ENCODE measurements around the gene GLYR1. TPM values are rescaled to one million over a fixed set of nuclear protein-coding genes. Genes with fewer than 3 reads are reported as not detected.

Gene GLYR1
- total RNA-seq, 1 donor from 2014 or later = 42.7 TPM

DNA sequence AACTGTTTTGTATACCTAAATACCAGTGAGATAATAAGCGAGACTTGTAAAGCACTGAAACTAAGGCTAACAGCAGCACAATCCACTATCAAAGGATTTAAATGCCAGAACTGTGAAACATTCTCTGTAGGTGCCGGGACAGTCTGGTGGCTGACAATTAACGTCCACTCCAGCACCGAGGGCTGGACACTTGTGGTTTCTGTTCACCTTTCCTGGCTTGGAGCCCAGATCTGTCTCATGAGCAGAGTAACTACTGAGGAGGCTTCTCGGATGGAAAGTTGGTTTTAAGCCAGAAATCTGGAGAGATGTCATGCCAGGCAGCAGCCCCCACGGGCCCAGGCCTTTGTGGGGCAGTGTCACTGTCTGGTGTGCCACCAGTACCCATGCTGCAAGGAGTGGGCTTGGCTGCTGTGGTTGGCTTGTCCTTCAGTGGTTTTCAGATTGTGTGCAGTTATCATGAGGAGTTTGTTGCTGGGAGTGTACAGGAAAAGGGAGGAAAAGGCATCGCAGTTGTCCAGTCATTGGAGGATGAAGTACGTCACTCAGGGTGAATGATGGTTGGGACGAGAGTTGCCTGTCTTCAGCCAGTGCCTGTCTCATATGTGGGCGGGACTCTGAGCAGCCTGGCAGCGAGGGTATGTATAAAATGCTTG lies 35.7 kb upstream of the GLYR1 start:
- no peak overlapping the region for H3K4me3 ChIP-seq (ENCODE audit: low read depth, low read length)
- no peaks in the 10 kb centered on the region for H3K27me3 ChIP-seq (ENCODE audit: control insufficient read depth, insufficient read depth, low read length)
- H3K36me3 ChIP-seq (ENCODE audit: control insufficient read depth, insufficient read depth, low read length) = peaks cover 11% of the 10 kb centered on the region
- TF ChIP-seq, protein P1, sequence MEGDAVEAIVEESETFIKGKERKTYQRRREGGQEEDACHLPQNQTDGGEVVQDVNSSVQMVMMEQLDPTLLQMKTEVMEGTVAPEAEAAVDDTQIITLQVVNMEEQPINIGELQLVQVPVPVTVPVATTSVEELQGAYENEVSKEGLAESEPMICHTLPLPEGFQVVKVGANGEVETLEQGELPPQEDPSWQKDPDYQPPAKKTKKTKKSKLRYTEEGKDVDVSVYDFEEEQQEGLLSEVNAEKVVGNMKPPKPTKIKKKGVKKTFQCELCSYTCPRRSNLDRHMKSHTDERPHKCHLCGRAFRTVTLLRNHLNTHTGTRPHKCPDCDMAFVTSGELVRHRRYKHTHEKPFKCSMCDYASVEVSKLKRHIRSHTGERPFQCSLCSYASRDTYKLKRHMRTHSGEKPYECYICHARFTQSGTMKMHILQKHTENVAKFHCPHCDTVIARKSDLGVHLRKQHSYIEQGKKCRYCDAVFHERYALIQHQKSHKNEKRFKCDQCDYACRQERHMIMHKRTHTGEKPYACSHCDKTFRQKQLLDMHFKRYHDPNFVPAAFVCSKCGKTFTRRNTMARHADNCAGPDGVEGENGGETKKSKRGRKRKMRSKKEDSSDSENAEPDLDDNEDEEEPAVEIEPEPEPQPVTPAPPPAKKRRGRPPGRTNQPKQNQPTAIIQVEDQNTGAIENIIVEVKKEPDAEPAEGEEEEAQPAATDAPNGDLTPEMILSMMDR (IDR thresholded peaks at IDR 0.05; ENCODE audit: insufficient read depth, low read length, poor library complexity, severe bottlenecking) = no peak
- peak; percentile 80 for DNase-seq (ENCODE audit: low read depth)

DNA sequence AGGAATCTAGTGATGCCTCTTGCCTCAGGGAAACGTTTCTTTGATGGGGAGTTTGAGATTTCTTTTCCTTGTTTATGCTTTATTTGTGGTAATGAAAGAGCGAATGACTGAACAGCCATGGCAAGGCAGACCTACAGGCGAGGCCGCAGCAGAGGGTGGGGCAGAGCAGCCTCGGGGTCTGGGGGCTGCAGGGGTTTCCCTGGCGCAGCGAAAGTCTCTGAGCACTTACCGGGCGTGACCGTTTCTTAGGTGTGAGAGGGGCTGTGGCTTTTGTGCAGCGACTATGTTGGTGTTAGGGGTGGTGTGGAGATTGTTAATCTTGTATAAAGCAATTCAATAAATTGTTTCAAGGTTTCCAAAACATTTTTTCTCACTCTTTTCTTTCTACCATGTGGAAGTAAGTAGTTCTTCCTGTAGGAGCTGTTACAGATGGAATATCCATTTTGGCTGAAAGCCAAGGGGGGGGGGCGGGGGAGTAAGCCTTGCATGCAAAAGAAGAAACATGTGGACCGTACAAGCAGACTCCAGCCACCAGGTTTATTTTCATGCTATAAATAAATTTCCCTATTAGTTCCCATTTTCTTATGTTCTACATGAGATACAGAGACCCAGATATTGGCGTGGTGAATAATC lies 35.0 kb upstream of the GLYR1 start:
- TF ChIP-seq, protein P1 (IDR thresholded peaks at IDR 0.05; ENCODE audit: insufficient read depth, low read length, poor library complexity, severe bottlenecking) = no peak
- peaks cover 11% of the 10 kb centered on the region for H3K36me3 ChIP-seq (ENCODE audit: control insufficient read depth, insufficient read depth, low read length)

DNA sequence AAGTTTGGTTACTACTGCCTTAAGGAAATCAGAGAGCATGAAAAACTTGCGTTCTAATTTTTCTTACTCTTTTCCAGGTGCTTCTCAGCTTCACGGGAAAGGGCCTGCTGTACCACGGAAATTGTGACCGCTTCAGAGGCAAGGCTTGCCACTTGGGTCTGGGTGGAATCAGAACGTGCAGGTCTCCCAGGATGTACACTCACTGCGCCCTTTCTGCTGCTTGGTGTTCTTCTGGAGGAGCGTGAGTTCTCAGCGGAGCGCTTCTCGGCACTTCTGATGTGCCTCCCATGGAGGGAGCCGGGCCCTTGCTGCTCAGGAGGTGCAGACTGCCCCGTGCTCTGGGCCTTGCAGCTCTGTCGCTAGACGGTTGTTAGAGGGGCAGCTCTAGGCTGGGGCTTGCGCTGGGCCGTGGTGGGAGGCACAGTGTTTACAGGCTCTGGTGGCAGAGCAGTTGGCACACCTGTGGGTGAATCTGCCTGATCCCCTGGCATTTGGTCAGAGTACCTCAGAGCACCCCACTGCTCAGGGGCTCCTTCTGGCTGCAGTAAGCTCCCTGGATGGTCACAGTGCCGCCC lies 33.0 kb upstream of the GLYR1 start:
- DNase-seq (ENCODE audit: low read depth) = no peak
- H3K4me3 ChIP-seq (ENCODE audit: low read depth, low read length) = no peak overlapping the region
- peaks cover 12% of the 10 kb centered on the region for H3K36me3 ChIP-seq (ENCODE audit: control insufficient read depth, insufficient read depth, low read length)
- no peaks in the 10 kb centered on the region for H3K27me3 ChIP-seq (ENCODE audit: control insufficient read depth, insufficient read depth, low read length)
- TF ChIP-seq, protein P1 (IDR thresholded peaks at IDR 0.05; ENCODE audit: insufficient read depth, low read length, poor library complexity, severe bottlenecking) = no peak

More for the DNA sequence above, 35.0 kb upstream of the GLYR1 start:
- Histone ChIP-seq H3K4me3 (ENCODE audit: low read depth, low read length) (no peak overlapping the region), H3K27me3 (ENCODE audit: control insufficient read depth, insufficient read depth, low read length) (no peaks in the 10 kb centered on the region)
- no peak for DNase-seq (ENCODE audit: low read depth)

DNA sequence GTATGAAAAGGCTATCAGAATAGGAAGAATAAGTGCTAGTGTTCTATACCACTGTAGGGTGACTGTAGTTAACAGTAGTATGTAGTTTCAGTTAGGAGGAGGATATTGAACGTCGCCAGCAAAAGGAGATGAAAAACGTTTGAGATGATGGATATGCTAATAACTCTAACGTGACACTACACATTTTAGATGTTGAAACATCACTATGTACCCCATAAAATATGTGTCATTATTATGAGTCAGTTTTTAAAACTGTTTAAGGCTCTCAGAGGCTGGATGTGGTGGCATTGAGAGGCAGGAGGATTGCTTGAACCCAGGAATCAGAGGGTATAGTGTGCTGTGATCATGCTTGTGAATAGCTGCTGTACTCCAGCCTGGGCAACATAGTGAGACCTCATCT lies 32.0 kb upstream of the GLYR1 start:
- TF ChIP-seq, protein P1 (IDR thresholded peaks at IDR 0.05; ENCODE audit: insufficient read depth, low read length, poor library complexity, severe bottlenecking) = no peak
- Histone ChIP-seq H3K27me3 (ENCODE audit: control insufficient read depth, insufficient read depth, low read length) (no peaks in the 10 kb centered on the region), H3K36me3 (ENCODE audit: control insufficient read depth, insufficient read depth, low read length) (peaks cover 10% of the 10 kb centered on the region), H3K4me3 (ENCODE audit: low read depth, low read length) (no peak overlapping the region)
- no peak for DNase-seq (ENCODE audit: low read depth)

DNA sequence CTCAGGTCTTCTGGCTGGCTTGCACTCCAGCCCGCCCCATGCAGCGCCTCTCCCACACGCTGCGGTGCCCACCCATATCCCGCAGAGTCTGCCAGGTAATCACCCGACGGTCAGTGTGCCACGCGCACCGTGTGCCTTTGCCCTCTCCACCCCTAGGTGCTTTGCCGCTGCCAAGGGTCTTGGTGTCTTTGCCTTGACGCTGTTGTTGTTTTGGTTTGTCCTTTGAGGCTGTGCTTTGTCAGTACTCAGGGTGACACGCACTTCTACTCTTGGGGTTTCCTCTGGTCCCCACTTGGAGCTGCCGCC lies 30.2 kb upstream of the GLYR1 start:
- TF ChIP-seq, protein P1 (IDR thresholded peaks at IDR 0.05; ENCODE audit: insufficient read depth, low read length, poor library complexity, severe bottlenecking) = no peak
- Histone ChIP-seq H3K4me3 (ENCODE audit: low read depth, low read length) (no peak overlapping the region), H3K27me3 (ENCODE audit: control insufficient read depth, insufficient read depth, low read length) (no peaks in the 10 kb centered on the region), H3K36me3 (ENCODE audit: control insufficient read depth, insufficient read depth, low read length) (peaks cover 7% of the 10 kb centered on the region)
- DNase-seq (ENCODE audit: low read depth) = no peak
